GM12874 (cell line): Measurements from ENCODE around the gene GREB1L.

Source experiments
- CTCF ChIP-seq: IDR thresholded peaks from 2 replicates; pipeline ENCODE4 v1.5.1; 2011; ENCODE audit warnings: low read depth, mild to moderate bottlenecking, control low read depth, low read length, moderate library complexity; ENCODE audit not compliant: insufficient read depth

Gene GREB1L

DNA sequence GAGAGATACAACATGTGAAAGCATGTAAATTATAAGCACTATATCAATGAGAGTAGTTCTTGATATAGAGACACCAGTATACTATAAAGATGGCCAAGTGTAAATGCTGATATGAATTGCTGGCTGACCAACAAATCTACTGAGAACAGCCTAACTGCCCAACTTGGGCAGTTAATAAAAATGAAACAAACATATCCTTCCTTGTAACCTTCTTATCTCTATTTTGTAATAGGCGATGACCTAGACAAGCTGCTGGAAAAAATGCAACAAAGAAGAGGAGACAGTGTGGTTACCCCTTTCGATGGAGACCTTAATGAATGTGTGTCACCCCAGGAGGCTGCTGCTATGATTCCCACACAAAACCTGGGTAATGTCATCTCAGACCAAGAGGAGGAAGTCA, 209.8 kb downstream of the GREB1L start:
- TF ChIP-seq CTCF, result no peak

DNA sequence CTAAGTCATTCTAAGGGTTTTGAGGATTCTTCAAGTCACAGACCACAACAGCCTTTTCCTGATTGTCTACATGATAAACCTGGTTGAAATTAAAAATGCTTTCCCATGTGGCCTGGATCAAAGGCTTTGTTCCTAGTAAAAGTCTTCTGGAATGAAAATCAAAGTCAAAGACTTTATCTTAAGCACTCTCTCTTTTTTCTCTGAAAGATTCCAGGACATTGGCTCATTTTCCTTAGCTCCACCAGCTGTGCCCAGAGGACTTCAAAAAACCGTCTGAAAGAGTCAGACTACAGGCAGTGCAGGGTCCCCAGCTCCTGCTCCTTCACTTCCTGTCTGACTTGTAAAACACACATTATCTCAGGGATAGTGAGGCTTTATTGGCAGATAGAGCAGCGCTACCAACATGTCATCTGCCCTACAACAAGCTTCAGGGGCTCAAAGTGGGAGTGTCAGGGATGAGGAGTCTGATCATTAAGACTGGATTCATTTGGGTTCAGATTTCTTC, 210.3 kb downstream of the GREB1L start:
- no peak for TF ChIP-seq CTCF

DNA sequence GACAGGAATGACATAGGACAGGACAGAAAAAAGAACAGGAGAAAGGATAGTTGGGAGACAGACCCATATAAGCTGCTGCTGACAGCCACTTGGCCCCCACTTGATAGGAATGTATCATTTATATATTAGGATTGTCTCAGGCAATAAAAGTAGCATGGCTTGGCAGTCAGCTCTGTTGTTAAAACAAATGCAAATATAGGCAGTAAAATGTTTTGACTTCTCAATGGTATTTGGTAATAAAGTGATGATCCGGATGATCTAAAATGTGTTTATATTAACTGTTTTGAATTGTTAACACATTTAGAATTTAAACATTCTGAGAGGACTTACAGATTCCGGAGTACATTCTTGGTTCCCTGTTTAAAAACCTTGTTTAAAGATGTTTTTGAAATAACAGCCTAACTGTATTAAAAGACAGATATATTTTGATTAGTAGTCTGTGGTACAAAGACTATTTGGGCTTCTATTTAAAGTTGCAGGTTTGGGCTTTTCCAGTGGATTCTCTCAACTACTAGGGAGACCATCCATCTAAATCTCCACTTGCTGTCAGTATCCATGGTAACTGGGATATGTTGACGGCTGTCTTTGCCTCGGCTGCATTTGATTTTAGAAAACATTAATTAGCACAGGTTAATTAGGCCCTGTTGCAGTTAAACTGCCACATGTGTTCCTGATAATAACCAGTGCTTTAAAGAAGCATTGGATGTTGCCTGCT, 210.9 kb downstream of the GREB1L start:
- TF ChIP-seq CTCF, result no peak

DNA sequence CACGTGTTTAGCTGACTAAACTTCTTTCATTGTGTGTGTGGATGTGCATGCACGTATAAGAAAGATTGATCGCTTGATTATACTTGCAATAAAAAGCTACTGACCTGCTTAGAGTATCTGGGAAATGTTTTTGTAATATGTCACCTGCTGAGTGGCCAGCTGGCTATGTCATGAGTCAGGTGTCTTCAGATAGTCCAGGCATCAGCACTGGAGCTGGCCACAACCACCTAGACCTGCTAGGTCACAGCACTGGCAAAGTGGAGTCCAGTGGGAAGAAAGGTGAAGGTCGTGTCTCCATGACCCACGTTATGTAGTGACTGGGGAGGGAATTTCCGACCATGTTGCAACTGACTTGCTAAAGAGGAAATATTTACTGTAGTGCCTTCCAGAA, 211.5 kb downstream of the GREB1L start:
- TF ChIP-seq CTCF, result no peak

DNA sequence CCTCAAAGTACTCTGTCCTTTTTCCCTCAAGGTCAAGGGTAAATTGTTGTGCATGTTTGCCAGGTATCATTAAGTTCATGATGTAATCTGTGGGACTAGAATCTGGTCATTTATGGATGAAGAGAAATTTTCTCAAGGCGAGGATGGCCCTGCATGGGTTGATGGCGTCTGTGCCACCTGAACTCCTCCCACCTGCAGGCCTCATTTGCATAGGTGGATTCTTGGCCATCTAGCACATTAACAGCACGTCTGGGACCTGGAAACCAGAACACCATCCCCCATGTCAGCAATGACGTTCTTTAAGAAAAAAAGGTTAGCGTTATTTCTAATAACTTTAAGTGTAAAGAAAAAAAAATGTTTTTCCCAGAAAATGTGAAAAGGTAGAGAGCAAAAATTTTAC, 212.7 kb downstream of the GREB1L start:
- no peak for TF ChIP-seq CTCF

DNA sequence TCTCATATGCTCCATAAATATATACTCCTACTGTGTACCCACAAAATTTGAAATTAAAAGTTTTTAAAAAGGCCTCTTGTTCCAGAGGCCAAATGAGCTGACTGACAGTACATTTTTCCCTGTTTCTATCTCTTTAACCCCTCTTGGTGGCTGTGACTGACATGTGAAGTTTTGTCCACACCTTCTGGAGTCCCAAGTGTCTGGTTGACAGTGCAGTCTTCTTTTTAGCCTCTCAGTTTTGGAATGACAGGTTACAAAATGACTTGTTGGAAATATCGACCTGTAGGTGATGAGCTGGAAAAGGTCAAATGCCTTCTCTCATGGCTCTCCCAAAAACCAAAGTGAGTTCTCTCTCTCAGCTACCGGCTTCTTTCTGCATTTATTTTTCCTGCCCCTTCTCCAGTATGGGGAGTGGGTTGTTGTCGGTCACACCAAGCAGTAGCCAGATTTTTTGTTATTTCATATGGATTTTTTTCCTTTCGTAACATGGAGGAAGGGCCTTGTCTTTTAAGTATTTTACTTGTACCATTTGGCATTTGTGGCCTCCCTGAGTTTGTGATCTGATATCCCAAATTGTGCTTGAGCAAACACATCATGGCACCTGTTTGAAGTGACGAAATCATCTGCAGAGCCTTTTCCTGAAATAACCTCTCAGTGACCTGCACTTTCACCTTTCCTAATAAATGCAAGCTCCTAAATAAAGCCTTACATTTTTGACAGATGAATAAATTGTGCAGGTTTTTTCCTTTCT, 214.6 kb downstream of the GREB1L start:
- no peak for TF ChIP-seq CTCF

GRCh38 chr18:21457179-21457535, 215.1 kb downstream of the GREB1L start:
- no peak for TF ChIP-seq CTCF
